Right renal cortex interstitium (tissue), 3 donors: ENCODE measurements around the gene AFAP1L2. TPM values are rescaled to one million over a fixed set of nuclear protein-coding genes. Genes with fewer than 3 reads are reported as not detected.

ENCODE experiments used
- DNase-seq, 3 donors: peaks; one replicate each; pipeline ENCODE4 v3.0.0-alpha.2; 2013; ENCODE audit warnings: low read depth in 3 of 3, low spot score in 2 of 3
- polyA plus RNA-seq, 3 donors: library from polyadenylated mRNA; unstranded; fragments of 120-200 nt; gene quantifications; one replicate each; pipeline ENCODE4 v1.2.1, GENCODE V29; 2013; ENCODE audit not compliant: insufficient read length in 3 of 3

AFAP1L2 gene
- polyA plus RNA-seq, 3 donors, result 42.2 to 48.0 (median 44.4) TPM

DNA sequence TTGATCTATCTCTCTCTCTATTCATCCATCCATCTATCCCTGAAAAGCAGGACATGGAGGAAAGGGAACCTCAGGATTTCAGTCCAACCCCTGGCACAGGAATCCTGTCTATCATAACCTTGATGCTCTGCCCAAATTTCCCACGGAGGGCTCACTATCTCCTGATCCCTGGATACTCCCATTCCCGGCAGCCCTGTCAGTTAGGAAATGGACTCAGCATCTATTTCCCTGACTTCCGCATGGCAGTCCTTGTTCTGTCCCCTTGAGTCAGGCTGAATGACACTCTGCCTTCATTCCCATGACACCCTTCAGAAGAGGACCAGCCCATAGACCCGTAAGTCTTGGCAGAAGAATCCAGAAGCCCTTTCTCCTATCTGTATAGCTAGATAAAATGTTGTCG lies 87.6 kb downstream of the AFAP1L2 start:
- no peak for DNase-seq

DNA sequence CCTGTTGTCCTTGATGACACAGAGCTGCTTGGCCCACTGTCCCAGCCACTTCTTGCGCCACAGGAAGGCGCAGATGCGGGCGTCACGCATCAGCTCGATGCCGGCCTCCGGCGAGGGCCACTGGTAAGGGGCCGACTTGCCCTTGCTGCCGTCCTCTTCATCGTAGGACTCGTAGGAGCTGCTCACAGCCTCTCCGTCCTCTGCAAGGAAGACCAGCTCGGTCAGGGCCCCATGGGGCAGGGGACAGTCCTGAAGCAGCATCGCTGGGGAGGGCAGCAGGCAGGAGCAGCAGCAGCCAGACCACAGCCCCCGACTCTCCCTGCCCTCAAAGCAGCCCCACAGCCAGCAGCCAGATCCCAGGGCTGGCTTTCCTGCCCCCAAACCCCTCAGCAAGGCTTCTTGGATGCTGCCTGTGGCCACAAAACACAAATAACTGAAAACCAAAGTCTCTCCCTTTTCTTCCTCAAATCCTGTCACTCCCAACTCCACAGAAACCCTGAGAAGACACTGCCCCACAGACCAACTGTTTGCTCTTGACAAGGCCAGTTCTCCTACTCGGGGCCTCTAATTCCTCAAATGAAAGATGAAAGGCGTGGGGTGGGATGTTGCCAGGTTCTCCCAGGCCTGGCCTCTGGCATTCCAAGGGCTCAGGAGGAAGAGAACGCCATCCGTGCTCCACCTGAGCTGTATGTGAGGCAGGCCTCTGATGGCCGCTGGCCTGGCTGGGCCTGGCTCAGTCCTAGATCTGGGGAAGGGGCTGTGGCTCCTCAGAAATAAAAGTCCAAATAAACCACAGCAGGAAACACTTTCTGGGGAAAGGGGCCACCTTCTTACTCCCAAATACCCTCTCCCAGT lies 88.5 kb downstream of the AFAP1L2 start:
- no peak for DNase-seq

DNA sequence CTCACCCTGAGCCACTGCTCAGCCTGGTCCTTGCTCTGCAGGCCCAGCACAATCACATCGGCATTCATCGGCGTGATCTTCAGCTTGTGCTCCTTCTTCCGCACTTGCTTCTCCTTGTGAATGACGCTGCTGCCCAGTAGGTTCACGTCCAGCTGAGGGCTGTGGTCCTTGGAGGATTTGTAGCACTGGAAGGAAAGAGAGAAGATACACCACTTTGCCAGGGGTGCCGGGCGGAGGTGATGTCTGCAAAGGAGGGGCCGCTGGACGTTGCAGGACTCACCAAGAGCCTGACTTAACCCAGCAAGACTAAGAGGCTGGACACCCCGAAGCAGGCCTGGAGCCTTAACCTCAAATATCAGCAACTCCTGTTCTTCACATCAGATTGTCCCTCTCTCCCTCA lies 90.4 kb downstream of the AFAP1L2 start:
- DNase-seq, result no peak

DNA sequence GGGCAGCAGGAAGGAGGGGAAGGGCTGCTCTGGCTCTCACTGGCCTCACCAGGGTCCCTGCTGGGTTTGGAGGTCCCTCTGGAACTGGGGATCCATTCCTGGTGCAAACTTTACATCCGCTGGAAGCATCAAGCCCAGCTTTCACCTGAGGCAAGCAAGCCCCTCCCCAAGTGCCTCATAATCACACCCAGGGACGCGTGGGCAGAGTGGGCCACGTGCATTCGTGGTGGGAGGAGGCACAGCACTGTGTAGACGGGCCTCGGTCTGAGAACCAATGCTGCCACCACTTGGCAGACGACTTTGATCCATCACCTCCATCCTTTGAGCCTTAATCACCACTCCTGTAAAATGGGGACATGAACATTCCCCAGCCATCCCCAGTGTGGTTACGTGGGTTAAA lies 91.2 kb downstream of the AFAP1L2 start:
- DNase-seq, result no peak

DNA sequence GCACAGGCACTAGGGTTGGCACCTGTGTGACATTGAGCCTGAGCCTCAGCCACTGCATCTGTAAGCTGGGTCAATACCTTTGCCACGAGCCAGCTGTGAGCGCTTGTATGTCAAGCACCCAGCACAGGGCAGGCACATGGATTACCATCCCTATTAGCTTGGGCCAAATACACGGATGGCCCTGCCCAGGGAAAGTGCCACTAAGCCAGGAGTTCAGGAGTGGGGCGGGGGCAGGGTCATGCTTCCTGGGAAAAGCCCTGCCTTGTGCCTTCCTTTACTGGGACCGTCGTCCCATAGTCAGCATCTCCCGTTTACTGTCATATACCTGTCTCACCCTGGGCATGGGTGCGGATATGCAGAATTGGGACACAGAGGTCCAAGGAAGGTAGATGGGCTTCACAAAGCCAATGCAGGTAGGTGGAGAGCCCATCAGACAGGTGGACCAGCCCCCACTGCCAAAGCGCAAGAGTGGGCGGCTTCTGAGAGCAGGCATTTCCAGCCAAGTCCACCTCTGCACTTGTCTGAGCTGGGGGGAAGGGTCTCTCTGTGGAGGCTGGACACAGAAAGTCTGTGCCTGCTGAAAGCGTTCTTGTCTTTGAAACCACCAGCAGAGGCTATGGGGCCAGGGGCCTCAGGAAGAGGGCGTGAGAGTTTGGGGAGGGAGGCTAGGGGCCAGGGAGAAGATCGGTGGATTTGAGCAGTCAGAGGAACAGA lies 92.6 kb downstream of the AFAP1L2 start:
- no peak for DNase-seq

DNA sequence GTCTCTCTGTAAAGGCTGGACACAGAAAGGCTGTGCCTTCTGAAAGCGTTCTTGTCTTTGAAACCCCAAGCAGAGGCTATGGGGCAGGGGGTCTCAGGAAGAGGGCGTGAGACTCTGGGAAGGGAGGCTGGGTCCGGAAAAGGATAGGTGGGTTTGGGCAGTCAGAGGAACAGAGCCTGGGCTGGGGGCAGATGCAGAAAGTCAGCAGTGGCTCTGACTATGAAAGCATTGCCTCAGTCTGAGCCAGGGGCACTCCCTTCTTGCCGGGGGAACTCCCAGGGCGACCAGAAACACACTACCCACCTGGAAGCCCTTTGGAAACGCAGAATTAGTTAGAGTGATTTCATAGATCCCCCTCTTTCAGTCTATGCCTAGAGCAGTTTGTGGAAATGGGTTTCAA lies 93.3 kb downstream of the AFAP1L2 start:
- no peak for DNase-seq

DNA sequence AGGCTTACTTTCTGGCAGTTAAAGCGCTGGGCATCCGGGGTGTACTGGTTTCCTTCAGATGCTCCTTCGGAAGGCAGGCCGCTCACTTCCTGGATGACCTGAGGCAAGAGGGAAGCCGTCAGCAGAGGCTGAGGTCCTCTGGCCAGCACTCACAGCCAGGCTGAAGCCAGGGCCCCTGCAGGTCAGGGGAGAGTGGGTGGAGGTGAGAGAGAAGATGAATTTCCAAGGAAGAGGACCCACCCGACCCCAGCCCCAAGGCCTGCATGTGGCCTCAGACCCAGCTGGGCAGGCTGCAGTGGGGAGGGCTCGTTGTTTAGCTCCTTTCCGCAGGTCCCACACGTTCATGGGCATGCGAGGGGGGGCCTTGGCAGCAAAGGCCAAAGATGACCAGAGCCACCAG lies 94.0 kb downstream of the AFAP1L2 start:
- DNase-seq, result no peak

DNA sequence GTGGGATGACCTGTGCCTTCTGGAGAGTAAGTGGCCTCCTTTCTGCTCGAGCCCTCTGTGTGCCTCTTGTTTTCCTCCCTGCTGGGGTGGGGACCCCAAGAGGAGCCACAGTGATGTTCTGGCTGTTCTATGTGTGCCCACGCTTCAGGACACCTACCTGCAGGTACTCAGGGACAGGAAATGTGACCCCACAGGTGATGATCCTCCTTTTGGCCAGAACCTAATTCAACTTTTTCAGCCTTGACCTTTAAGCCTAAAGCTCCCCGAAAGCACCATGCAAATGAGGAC lies 95.0 kb downstream of the AFAP1L2 start:
- no peak for DNase-seq

DNA sequence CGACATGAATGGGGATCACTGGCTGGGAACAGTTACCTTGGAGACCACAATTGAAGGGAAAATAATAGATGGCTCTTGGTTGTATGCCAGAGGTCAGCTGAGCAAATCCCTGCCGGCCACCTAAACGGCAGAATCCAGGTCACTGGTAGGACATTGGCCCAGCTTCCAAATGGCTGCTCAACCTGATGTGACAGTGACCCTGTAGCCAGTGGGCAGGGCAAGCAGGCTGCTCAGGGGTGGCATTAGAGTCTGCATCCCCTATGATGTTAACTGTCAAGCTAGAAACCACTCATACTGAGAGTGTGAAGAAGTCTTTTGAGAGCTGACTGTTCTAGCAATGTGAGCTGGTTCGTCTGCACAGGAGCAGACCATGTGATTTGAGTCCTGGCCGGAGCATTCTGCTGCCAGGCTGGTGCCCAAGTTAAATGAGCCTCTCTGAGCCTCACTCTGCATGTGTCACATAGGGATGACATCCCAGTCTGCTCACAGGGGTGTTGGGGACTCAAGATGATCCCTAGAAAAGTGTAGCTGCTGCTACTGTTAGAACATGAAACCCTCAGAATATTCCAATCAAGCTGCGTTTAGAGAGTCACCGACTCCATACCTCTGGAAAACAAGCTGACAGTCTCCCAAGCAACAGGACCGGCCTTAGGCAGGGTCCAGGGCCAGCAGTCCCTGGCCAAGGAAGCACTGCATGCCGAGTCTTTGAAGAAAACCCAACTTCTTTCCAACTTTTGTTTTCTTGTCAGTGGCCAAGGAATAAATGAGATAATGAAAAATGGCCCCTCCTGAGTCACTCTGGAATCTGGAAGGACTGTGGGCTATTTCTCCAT lies 95.6 kb downstream of the AFAP1L2 start:
- no peak for DNase-seq

DNA sequence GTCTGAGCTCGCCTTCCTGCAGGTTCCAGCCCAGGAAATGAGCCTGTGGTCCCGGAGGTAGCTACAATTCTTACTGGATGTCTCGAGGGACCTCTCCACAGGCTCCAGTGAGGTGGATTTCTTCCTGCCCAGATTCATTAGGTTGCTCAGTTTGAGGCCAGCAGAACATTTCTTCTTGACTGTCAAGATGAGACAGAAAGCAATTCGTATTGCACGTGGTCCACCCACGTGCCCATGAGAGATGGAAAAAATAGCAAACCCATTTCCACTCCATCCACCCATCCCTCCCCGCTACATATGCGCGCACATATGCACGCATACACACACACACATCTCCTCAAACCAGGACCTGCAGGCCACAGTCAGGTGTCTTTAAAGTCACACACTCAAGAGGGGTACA lies 96.6 kb downstream of the AFAP1L2 start:
- DNase-seq, result no peak

DNA sequence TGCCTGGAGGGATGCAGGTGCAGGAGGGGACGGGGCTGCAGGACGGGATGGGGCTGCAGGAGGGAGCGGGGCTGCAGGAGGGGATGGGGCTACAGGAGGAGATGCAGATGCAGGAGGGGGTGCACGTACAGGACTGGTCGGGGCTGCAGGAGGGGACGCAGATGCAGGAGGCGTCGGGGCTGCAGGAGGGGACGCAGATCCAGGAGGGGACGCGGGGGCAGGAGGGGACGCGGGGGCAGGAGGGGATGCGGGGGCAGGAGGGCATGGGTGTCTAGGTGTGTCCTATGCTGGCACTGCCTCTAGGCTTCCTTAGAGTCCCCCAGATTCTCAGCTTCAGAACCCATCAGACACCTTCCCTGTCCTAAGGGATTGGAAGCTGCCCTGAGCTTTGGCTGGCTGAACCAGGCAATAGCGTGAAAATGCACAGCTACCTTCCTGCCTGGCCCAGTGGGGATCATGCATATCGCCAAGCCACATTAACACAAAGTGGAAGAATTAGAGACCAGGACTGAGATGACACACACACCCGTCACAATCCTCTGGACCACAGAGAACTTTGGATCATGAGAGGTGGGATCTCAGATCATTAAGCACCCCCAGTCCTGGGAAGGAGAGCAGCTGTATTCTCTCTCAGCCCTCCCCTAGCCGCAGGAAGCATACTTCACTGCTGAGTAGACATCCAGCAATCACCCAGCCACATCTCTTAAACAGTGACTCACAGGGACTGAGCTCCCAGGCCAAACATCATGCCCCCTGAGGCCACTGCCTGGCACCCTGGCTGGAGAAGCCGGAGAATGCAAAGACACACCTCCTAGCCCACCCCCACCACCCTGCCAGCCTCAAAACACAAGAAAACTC lies 98.0 kb downstream of the AFAP1L2 start:
- no peak for DNase-seq

DNA sequence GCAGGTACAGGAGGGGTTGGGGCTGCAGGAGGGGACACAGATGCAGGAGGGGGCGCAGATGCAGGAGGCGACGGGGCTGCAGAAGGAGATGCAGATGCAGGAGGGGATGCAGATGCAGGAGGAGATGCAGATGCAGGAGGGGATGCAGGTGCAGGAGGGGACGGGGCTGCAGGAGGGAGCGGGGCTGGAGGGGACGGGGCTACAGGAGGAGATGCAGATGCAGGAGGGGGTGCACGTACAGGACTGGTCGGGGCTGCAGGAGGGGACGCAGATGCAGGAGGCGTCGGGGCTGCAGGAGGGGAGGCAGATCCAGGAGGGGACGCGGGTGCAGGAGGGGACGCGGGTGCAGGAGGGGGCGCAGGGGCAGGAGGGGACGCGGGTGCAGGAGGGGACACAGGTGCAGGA lies 98.8 kb downstream of the AFAP1L2 start:
- DNase-seq, result no peak

DNA sequence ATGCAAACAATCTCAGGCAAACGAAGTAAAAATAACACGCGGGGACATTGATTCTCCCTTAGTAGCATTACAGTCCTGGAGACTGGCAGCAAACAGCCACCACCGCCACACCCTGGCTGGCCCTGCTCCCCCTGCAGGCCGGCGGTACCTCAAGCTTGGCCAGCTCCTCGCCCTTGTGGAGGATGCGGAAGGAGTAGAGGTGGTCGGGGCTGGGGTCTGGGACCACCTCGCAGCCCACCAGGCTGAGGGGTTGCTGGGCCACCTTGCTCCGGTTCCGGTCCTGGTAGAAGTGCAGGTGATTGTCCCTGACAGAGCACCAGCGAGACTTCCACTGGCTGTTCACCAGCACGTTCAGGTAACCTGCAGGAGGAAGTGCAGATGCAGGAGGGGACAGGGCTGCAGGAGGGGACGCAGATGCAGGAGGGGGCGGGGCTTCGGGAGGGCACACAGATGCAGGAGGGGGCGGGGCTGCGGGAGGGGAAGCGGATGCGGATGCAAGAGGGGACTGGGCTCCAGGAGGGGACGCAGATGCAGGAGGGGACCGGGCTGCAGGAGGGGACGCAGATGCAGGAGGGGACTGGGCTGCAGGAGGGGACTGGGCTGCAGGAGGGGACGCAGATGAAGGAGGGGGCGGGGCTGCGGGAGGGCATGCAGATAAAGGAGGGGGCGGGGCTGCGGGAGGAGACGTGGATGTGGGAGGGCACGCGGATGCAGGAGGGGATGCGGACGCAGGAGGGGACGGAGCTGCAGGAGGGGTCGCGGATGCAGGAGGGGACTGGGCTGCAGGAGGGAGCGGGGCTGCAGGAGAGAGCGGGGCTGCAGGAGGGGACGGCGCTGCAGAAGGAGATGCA lies 99.5 kb downstream of the AFAP1L2 start:
- DNase-seq, result peak; percentile 25 to 44 (median 38)

DNA sequence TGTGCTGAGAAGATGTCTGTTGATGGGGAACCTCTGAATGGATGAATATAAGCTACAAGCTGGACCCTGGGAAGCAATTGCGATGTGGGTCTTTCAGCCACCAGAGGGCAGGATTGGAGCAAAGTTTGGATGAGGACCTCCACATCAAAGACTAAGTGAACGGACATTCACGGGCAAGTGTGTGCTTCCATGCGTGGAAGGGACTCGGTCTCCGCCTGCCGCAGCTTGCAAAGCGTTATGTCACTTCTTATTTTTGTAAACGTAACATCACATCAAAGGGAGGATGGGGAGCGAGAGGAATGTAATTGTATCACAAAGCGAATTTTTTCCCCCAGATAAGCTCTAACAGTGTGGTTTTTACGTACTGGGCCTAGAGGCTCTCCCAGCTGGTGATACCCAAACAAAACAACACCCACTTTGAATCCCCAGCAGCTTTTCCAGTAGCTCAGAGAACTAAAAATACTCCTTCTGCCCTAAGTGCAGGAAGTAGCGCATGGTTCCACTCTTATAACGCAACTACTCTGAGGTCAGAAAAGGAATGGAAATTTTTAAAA lies 100.2 kb downstream of the AFAP1L2 start:
- DNase-seq, result peak; percentile 80 to 85 (median 84)

DNA sequence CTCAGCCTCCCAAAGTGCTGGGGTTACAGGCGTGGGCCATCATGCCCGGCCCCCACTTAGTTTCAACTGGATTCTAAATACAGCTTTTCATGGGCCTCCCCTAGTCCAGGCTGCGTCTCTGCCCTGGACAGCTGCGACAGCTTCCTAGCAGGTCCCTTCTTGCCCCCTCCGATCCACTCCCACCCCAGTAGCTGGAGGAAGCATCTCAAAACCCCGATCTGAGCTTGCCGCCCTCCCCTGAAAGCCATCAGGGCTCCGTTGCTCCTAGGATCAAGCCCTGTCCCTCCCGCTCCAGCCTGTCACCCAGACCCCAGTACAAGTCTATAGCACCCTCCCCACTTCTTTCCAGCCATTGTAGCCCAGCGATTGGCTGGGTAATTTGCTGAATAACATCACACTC lies 100.7 kb downstream of the AFAP1L2 start:
- DNase-seq, result no peak

DNA sequence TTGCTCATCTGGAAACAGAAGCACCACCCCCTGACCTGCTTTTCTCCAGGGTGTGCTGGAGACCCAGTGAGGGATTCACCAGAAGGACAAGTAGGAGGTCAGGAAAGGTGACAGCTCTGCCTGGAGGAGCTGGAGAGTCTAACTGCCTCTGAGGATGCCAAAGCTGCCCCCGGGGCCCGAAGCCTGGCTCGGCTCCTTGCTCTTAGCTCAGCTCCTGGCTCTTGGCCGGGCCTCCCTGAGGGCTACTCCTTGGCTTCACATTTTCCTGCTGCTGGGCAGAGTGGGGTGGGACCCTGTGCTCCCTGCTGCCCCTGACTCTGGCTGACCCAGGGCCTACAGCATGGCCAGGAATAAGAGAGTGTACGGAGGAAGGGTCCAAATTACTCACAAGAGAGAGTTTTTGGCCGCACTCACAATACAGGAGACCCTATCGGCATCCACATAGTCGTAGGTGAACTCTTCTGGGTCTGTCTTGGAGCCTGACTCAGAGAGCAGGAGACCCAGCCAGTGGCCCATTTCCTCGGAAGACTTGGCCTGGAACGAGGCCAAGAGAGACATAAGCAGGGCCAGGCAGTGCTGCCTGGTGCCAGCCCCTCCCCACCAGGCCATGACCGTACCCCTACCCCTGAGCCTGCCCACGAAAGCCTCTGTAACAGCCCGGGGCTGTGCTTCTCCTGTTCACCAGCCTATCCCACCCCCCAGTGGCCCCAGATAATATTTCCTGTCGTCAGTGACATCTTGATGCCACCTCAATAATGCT lies 102.2 kb downstream of the AFAP1L2 start:
- no peak for DNase-seq

DNA sequence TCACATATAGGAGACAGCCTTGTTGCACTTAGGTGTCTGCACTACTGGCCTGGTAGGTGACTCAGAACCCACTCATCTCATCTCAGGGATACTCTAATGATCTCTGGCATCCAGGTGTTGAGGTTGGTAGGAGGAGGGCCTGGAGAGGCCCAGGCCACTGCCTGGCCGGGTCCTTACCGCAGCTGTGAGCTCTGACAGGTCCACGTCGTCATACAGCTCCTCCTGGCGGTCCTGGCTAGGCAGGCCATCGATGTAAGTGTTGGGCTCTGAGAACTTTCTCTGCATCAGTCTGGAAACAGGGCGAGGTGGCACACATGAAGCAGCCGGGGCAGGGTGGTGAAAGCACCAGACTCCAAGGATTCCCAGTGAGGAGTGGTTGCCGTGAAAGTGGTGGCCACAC lies 103.1 kb downstream of the AFAP1L2 start:
- DNase-seq, result no peak

DNA sequence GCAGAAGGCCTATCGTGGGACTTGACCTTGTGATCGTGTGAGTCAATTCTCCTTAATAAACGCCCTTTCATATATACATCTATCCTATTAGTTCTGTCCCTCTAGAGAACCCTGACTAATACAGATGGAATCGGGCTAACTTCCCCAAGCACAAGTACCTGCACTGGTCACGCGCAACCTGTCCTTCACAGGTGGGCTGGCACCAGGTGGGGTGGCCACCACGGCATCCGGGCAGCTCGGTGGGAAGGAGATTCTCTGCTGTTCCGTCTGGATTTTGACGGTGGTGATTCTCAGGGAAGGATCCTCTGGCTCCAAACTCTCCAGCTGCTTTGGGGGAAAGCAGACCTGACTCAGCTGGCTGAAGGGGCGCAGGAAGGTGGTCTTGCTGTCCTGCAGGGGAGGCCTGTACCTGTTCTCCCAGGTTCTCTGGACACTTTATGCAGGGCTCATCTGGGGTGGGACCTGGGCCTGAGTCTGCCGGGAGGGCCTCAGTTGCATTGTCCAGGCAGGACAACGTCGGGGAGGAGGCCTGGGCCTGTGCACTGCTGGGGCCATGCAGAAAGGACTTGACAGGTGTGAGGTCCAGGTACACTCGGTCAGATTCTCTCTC lies 104.2 kb downstream of the AFAP1L2 start:
- DNase-seq, result no peak
